ENCODE measurements around the gene BNIP3.

DNA sequence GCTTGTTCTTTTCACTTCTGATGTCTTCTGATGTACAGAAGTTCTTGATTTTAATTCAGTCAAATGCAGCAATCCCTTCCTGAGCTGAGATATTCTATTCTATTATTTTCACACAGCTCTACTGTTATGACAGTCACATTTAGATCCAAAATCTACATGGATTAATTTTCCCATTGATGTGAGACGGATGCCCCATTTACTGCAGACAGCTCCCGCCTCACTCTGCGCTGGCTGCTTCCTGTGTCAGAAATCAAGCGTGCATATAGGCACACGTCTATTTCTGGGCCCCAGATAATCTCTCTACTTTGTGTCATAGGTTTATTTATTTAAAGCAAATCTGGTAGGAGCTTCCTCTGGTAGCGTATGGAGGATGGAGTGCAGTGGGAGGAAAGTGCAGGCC lies 6.7 kb downstream of the BNIP3 start:
- no peak for TF ChIP-seq POLR2A (IDR thresholded peaks at IDR 0.05; ENCODE audit: low read length)
- no peak for TF ChIP-seq GATA1 (IDR thresholded peaks at IDR 0.05; ENCODE audit: low read depth, low read length)
